GM23338 (cell line): ENCODE results near the gene SLC35D2. TPM values are rescaled to one million over a fixed set of nuclear protein-coding genes. Genes with fewer than 3 reads are reported as not detected.

Experiments
- ATAC-seq: fragments of 200-7000 bp; cut with Tn5 transposase; 3 replicates; pipeline ENCODE4 v1.9.1; 2020
- DNase-seq: peaks from one replicate; pipeline ENCODE4 v3.0.0-alpha.2; 2015; ENCODE audit warnings: low spot score
- H2AFZ ChIP-seq: fragments of 200-600 bp; sonication (generic); 2 replicates; pipeline ENCODE4 v1.8.0; 2016; ENCODE audit warnings: antibody characterized with exemption, mild to moderate bottlenecking, moderate library complexity
- H3F3A ChIP-seq: fragments of 200-600 bp; sonication (generic); replicated peaks from 2 replicates; pipeline ENCODE4 v1.8.0; 2017; ENCODE audit warnings: antibody characterized with exemption, mixed run types, low read depth
- H3K27ac ChIP-seq: fragments of 200-600 bp; sonication (generic); 2 replicates; pipeline ENCODE4 v1.6.1; 2016; ENCODE audit warnings: low read depth
- H3K27me3 ChIP-seq: fragments of 200-600 bp; sonication (generic); 2 replicates; pipeline ENCODE4 v1.8.0; 2016; ENCODE audit warnings: mild to moderate bottlenecking, mixed run types, moderate library complexity; ENCODE audit not compliant: insufficient read depth
- H3K36me3 ChIP-seq: fragments of 200-600 bp; sonication (generic); 2 replicates; pipeline ENCODE4 v1.8.0; 2016; ENCODE audit warnings: mild to moderate bottlenecking; ENCODE audit not compliant: insufficient read depth
- H3K4me1 ChIP-seq: fragments of 200-600 bp; sonication (generic); 2 replicates; pipeline ENCODE4 v1.8.0; 2016; ENCODE audit warnings: mild to moderate bottlenecking, moderate library complexity; ENCODE audit not compliant: insufficient read depth
- H3K4me2 ChIP-seq: fragments of 200-600 bp; sonication (generic); 2 replicates; pipeline ENCODE4 v1.7.1; 2017; ENCODE audit warnings: mixed run types
- H3K4me3 ChIP-seq: fragments of 200-600 bp; sonication (generic); 2 replicates; pipeline ENCODE4 v1.6.1; 2016; ENCODE audit warnings: mixed run types
- H3K79me2 ChIP-seq: fragments of 200-600 bp; sonication (generic); replicated peaks from 2 replicates; pipeline ENCODE4 v1.8.0; 2017; ENCODE audit warnings: mild to moderate bottlenecking; ENCODE audit not compliant: insufficient read depth
- H3K9me2 ChIP-seq: fragments of 200-600 bp; sonication (generic); 2 replicates; pipeline ENCODE4 v1.8.0; 2017; ENCODE audit not compliant: insufficient read depth
- H4K20me1 ChIP-seq: fragments of 200-600 bp; sonication (generic); replicated peaks from 2 replicates; pipeline ENCODE4 v1.8.0; 2017; ENCODE audit warnings: mild to moderate bottlenecking; ENCODE audit not compliant: insufficient read depth
- H3K27ac Mint-ChIP-seq: 2 replicates; pipeline ENCODE4 v1.8.0; 2020; ENCODE audit warnings: inconsistent platforms, mild to moderate bottlenecking, moderate library complexity, mixed read lengths
- H3K27me3 Mint-ChIP-seq: 3 replicates; pipeline ENCODE4 v1.8.0; 2022; ENCODE audit warnings: low read depth, mild to moderate bottlenecking, moderate library complexity, mixed read lengths, inconsistent platforms; ENCODE audit not compliant: insufficient read depth, poor library complexity
- H3K36me3 Mint-ChIP-seq: 3 replicates; pipeline ENCODE4 v1.8.0; 2021; ENCODE audit warnings: low read depth, mild to moderate bottlenecking, inconsistent platforms, moderate library complexity, mixed read lengths
- H3K4me1 Mint-ChIP-seq: 3 replicates; pipeline ENCODE4 v1.8.0; 2020; ENCODE audit warnings: mild to moderate bottlenecking, inconsistent platforms, mixed read lengths
- H3K4me3 Mint-ChIP-seq: 3 replicates; pipeline ENCODE4 v1.8.0; 2021; ENCODE audit warnings: moderate library complexity, mild to moderate bottlenecking, inconsistent platforms, mixed read lengths
- H3K9me3 Mint-ChIP-seq: 3 replicates; pipeline ENCODE4 v1.8.0; 2020; ENCODE audit warnings: moderate library complexity, mild to moderate bottlenecking, inconsistent platforms, mixed read lengths
- CREB1 ChIP-seq: fragments of 250-450 bp; sonication (Bioruptor Pico); IDR thresholded peaks from 2 replicates; pipeline ENCODE4 v1.5.0; 2020; ENCODE audit warnings: low read depth, mild to moderate bottlenecking, moderate library complexity
- CTCF ChIP-seq, 2 experiments: fragments of 200-600 bp in 1 of 2; sonication (generic) in 1 of 2; conservative IDR thresholded peaks; 2 replicates each; pipeline versions ENCODE4 v1.5.1 to v1.6.1; 2016 to 2017; ENCODE audit warnings: antibody characterized with exemption in 2 of 2, low read depth in 2 of 2, mild to moderate bottlenecking in 2 of 2, moderate library complexity in 1 of 2
- EZH2 ChIP-seq: fragments of 200-600 bp; sonication (generic); IDR thresholded peaks from one replicate; pipeline ENCODE4 v1.8.0; 2017; ENCODE audit warnings: antibody characterized with exemption, mild to moderate bottlenecking, low read depth; ENCODE audit not compliant: unreplicated experiment
- EZH2phosphoT487 ChIP-seq: fragments of 200-600 bp; sonication (generic); IDR thresholded peaks from one replicate; pipeline ENCODE4 v1.8.1; 2018; ENCODE audit warnings: antibody characterized with exemption; ENCODE audit not compliant: unreplicated experiment
- POLR2AphosphoS5 ChIP-seq: IDR thresholded peaks from 2 replicates; pipeline ENCODE4 v1.6.1; 2016; ENCODE audit warnings: antibody characterized with exemption, low read depth
- REST ChIP-seq: IDR thresholded peaks from one replicate; pipeline ENCODE4 v1.6.1; 2018; ENCODE audit warnings: antibody characterized with exemption; ENCODE audit not compliant: unreplicated experiment
- STAT1 ChIP-seq: IDR thresholded peaks from one replicate; pipeline ENCODE4 v1.6.1; 2016; ENCODE audit warnings: antibody characterized with exemption; ENCODE audit not compliant: unreplicated experiment
- ZNF114 ChIP-seq: fragments of 250-450 bp; sonication (Bioruptor Pico); IDR thresholded peaks from 2 replicates; pipeline ENCODE4 v1.5.0; 2020; ENCODE audit warnings: mild to moderate bottlenecking, moderate library complexity
- ZNF331 ChIP-seq: fragments of 250-450 bp; sonication (Bioruptor Pico); IDR thresholded peaks from 2 replicates; pipeline ENCODE4 v1.5.0; 2020; ENCODE audit warnings: low read depth, mild to moderate bottlenecking, moderate library complexity
- polyA plus RNA-seq: library from polyadenylated mRNA; unstranded; fragments of >200 nt; fragmentation: Nextera tagmentation; extraction: Ambion mirVana; gene quantifications from 2 replicates; pipeline ENCODE4 v1.2.1, GENCODE V29; 2016
- total RNA-seq: library from RNA; depleted of rRNA; stranded (reverse); fragments of >200 nt; shearing (Covaris generic); gene quantifications from 2 replicates; pipeline ENCODE4 v1.2.3, GENCODE V29; 2014
- TF ChIP-seq, protein P1 (sequence below): IDR thresholded peaks from 2 replicates; pipeline ENCODE4 v1.6.1; 2016; ENCODE audit warnings: antibody characterized with exemption

SLC35D2 gene
- total and polyA plus RNA-seq, 2 experiments from 2014 or later = 8.2 to 14.4 TPM

- peaks cover 42% of the 10 kb centered on the region for H3K36me3 Mint-ChIP-seq
- H3K4me3 Mint-ChIP-seq = peak overlapping the region; percentile 6; the same call in 1 of the 3 replicates
- Histone ChIP-seq H3K4me3 (no peak overlapping the region), H2AFZ (no peak overlapping the region), H3K79me2 (peaks cover 34% of the 10 kb centered on the region), H4K20me1 (peaks cover 11% of the 10 kb centered on the region), H3F3A (peaks cover 14% of the 10 kb centered on the region; the same call in 1 of the 2 replicates), H3K27me3 (no peaks in the 10 kb centered on the region), H3K4me1 (peaks cover 43% of the 10 kb centered on the region), H3K4me2 (peak overlapping the region; percentile 73), H3K9me2 (no peaks in the 10 kb centered on the region), H3K27ac (0 out of 2 replicates have a peak overlapping the region, but pooled peaks have one; percentile 33), H3K36me3 (peaks cover 16% of the 10 kb centered on the region; the same call in 1 of the 2 replicates)
- peak overlapping the region; percentile 69; the same call in 1 of the 2 replicates for H3K27ac Mint-ChIP-seq
- peak; percentile 47 for DNase-seq
- H3K27me3 Mint-ChIP-seq = peaks cover 2% of the 10 kb centered on the region
- peaks cover 14% of the 10 kb centered on the region for H3K9me3 Mint-ChIP-seq
- no peak for TF ChIP-seq EZH2
- TF ChIP-seq STAT1 = no peak
- TF ChIP-seq CTCF (conservative IDR thresholded peaks at IDR 0.05; ENCODE audit: low read depth in 2 of 2) = no peak
- ATAC-seq = peak; percentile 83
- H3K4me1 Mint-ChIP-seq = peaks cover 34% of the 10 kb centered on the region
Observed at GRCh38 chr9:96395964-96396363, 12.5 kb upstream of the SLC35D2 start.

GRCh38 chr9:96394832-96395496 lies 11.5 kb upstream of the SLC35D2 start:
- TF ChIP-seq EZH2phosphoT487 = no peak
- no peak for TF ChIP-seq ZNF114 (CRISPR knock-in tag)
- TF ChIP-seq ZNF331 (CRISPR knock-in tag) = no peak
- TF ChIP-seq CTCF (conservative IDR thresholded peaks at IDR 0.05; ENCODE audit: low read depth in 2 of 2) = no peak
- no peak for TF ChIP-seq STAT1
- TF ChIP-seq EZH2 = no peak
- TF ChIP-seq CREB1 (CRISPR knock-in tag) = no peak
- TF ChIP-seq REST = no peak
- TF ChIP-seq, protein P1, sequence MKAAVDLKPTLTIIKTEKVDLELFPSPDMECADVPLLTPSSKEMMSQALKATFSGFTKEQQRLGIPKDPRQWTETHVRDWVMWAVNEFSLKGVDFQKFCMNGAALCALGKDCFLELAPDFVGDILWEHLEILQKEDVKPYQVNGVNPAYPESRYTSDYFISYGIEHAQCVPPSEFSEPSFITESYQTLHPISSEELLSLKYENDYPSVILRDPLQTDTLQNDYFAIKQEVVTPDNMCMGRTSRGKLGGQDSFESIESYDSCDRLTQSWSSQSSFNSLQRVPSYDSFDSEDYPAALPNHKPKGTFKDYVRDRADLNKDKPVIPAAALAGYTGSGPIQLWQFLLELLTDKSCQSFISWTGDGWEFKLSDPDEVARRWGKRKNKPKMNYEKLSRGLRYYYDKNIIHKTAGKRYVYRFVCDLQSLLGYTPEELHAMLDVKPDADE = no peak
- TF ChIP-seq POLR2AphosphoS5 = no peak
- Mint-ChIP-seq H3K36me3 (peaks cover 41% of the 10 kb centered on the region), H3K4me1 (peaks cover 34% of the 10 kb centered on the region), H3K4me3 (peak overlapping the region; percentile 32; the same call in 2 of the 3 replicates), H3K27ac (peak overlapping the region; percentile 56), H3K9me3 (peaks cover 4% of the 10 kb centered on the region; the same call in 2 of the 3 replicates), H3K27me3 (peaks cover 1% of the 10 kb centered on the region)
- H2AFZ ChIP-seq = no peak overlapping the region
- peaks cover 43% of the 10 kb centered on the region for H3K4me1 ChIP-seq
- H4K20me1 ChIP-seq = peaks cover 7% of the 10 kb centered on the region
- 0 out of 2 replicates have a peak overlapping the region, but pooled peaks have one; percentile 33 for H3K27ac ChIP-seq
- ATAC-seq (peak; percentile 59), DNase-seq (peak; percentile 34)
- peaks cover 24% of the 10 kb centered on the region for H3K79me2 ChIP-seq
- H3K36me3 ChIP-seq = peaks cover 17% of the 10 kb centered on the region; the same call in 1 of the 2 replicates
- H3K4me2 ChIP-seq = peak overlapping the region; percentile 73
- no peaks in the 10 kb centered on the region for H3K9me2 ChIP-seq
- H3K27me3 ChIP-seq = no peaks in the 10 kb centered on the region
- H3K4me3 ChIP-seq = peak overlapping the region; percentile 29
- H3F3A ChIP-seq = peaks cover 9% of the 10 kb centered on the region; the same call in 1 of the 2 replicates
